ENCODE results near the gene ACAT1.

Gene ACAT1

DNA sequence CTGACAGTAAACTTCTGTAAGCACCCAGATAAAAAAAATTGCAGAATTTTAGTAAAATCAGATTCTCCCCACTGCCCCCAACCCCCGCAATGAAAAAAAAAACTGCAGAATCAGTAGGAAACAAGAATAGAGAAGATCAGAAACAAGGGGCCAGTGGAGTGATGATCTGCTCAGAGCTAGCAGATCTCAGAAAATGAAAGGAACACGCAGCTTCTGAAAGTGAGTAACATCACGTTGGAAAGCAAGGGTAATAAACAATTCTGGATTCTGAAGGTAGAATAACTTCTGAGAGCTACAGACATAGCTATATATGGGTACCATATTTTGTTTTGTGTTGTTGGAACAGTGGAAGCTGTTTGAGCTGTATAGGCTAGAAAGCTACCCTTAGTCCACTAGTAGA, 23.2 kb downstream of the ACAT1 start:
- Histone ChIP-seq H3K36me3 (ENCODE audit: low read length) (peaks cover 42% of the 10 kb centered on the region; the same call in 1 of the 2 replicates), H3K27me3 (ENCODE audit: low read length) (no peaks in the 10 kb centered on the region), H3K4me2 (ENCODE audit: low read depth, low read length, poor library complexity, severe bottlenecking) (no peak overlapping the region), H2AFZ (ENCODE audit: low read depth, low read length, severe bottlenecking) (no peak overlapping the region), H3K9me3 (ENCODE audit: insufficient read depth, low read length) (no peaks in the 10 kb centered on the region), H3F3A (ENCODE audit: insufficient read depth) (no peaks in the 10 kb centered on the region), H3K27ac (ENCODE audit: low read depth, low read length) (no peak overlapping the region), H3K9ac (ENCODE audit: low read length) (no peak overlapping the region), H3K4me3 (ENCODE audit: insufficient read depth, low read length, poor library complexity, severe bottlenecking) (no peak overlapping the region), H3K9me2 (replicated peaks; ENCODE audit: insufficient read depth, low read length) (no peaks in the 10 kb centered on the region), H4K20me1 (ENCODE audit: low read depth, low read length) (no peaks in the 10 kb centered on the region), H3K79me2 (ENCODE audit: insufficient read depth, low read length) (no peaks in the 10 kb centered on the region)
- TF ChIP-seq, protein P1, sequence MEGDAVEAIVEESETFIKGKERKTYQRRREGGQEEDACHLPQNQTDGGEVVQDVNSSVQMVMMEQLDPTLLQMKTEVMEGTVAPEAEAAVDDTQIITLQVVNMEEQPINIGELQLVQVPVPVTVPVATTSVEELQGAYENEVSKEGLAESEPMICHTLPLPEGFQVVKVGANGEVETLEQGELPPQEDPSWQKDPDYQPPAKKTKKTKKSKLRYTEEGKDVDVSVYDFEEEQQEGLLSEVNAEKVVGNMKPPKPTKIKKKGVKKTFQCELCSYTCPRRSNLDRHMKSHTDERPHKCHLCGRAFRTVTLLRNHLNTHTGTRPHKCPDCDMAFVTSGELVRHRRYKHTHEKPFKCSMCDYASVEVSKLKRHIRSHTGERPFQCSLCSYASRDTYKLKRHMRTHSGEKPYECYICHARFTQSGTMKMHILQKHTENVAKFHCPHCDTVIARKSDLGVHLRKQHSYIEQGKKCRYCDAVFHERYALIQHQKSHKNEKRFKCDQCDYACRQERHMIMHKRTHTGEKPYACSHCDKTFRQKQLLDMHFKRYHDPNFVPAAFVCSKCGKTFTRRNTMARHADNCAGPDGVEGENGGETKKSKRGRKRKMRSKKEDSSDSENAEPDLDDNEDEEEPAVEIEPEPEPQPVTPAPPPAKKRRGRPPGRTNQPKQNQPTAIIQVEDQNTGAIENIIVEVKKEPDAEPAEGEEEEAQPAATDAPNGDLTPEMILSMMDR (IDR thresholded peaks at IDR 0.05; ENCODE audit: insufficient read depth, low read length, poor library complexity, severe bottlenecking) = no peak
- TF ChIP-seq EZH2phosphoT487 (conservative IDR thresholded peaks at IDR 0.05; ENCODE audit: low read length) = no peak

DNA sequence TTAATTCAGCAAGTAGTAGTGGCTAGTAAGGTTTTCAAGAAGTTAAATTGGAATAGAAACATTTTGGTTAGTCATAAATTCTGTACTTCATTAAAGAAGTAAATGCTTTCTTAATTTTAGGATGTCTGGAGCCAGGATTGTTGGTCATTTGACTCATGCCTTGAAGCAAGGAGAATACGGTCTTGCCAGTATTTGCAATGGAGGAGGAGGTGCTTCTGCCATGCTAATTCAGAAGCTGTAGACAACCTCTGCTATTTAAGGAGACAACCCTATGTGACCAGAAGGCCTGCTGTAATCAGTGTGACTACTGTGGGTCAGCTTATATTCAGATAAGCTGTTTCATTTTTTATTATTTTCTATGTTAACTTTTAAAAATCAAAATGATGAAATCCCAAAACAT, 25.8 kb downstream of the ACAT1 start:
- no peak overlapping the region for H2AFZ ChIP-seq (ENCODE audit: low read depth, low read length, severe bottlenecking)
- no peak overlapping the region for H3K4me2 ChIP-seq (ENCODE audit: low read depth, low read length, poor library complexity, severe bottlenecking)
- H3K27me3 ChIP-seq (ENCODE audit: low read length) = no peaks in the 10 kb centered on the region
- no peak for TF ChIP-seq EZH2phosphoT487 (conservative IDR thresholded peaks at IDR 0.05; ENCODE audit: low read length)
- TF ChIP-seq, protein P1 (IDR thresholded peaks at IDR 0.05; ENCODE audit: insufficient read depth, low read length, poor library complexity, severe bottlenecking) = no peak
- no peaks in the 10 kb centered on the region for H4K20me1 ChIP-seq (ENCODE audit: low read depth, low read length)
- H3K9me3 ChIP-seq (ENCODE audit: insufficient read depth, low read length) = no peaks in the 10 kb centered on the region
- H3K27ac ChIP-seq (ENCODE audit: low read depth, low read length) = no peak overlapping the region
- no peak overlapping the region for H3K9ac ChIP-seq (ENCODE audit: low read length)
- H3K79me2 ChIP-seq (ENCODE audit: insufficient read depth, low read length) = no peaks in the 10 kb centered on the region
- no peaks in the 10 kb centered on the region for H3F3A ChIP-seq (ENCODE audit: insufficient read depth)
- H3K9me2 ChIP-seq (replicated peaks; ENCODE audit: insufficient read depth, low read length) = no peaks in the 10 kb centered on the region
- H3K36me3 ChIP-seq (ENCODE audit: low read length) = peaks cover 32% of the 10 kb centered on the region; the same call in 1 of the 2 replicates
- H3K4me3 ChIP-seq (ENCODE audit: insufficient read depth, low read length, poor library complexity, severe bottlenecking) = no peak overlapping the region

DNA sequence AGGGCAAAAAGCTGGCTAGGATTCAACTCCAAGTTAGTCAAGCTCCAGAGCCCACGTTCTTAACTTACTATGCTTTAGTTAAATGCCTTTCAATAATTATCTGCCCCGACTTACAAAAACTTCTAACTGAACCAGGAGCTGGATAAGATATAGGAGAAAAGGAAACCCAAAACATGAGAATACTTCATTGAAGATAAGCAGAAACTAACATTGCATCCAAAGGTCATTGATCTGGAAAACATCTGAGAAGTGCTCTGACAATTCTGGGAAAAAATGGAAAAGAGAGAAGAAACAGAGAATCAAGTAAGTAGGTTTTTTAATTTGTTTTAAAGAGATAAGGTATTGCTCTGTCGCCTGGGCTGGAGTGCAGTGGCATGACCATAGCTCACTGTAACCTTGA, 27.2 kb downstream of the ACAT1 start:
- H3K9me2 ChIP-seq (replicated peaks; ENCODE audit: insufficient read depth, low read length) = no peaks in the 10 kb centered on the region
- H3K36me3 ChIP-seq (ENCODE audit: low read length) = peaks cover 41% of the 10 kb centered on the region; the same call in 1 of the 2 replicates
- H3K27ac ChIP-seq (ENCODE audit: low read depth, low read length) = no peak overlapping the region

More for the DNA sequence above, 27.2 kb downstream of the ACAT1 start:
- Histone ChIP-seq H3K4me2 (ENCODE audit: low read depth, low read length, poor library complexity, severe bottlenecking) (no peak overlapping the region), H3K4me3 (ENCODE audit: insufficient read depth, low read length, poor library complexity, severe bottlenecking) (no peak overlapping the region), H3K9ac (ENCODE audit: low read length) (no peak overlapping the region), H3K27me3 (ENCODE audit: low read length) (no peaks in the 10 kb centered on the region), H4K20me1 (ENCODE audit: low read depth, low read length) (no peaks in the 10 kb centered on the region), H2AFZ (ENCODE audit: low read depth, low read length, severe bottlenecking) (no peak overlapping the region), H3K79me2 (ENCODE audit: insufficient read depth, low read length) (no peaks in the 10 kb centered on the region), H3K9me3 (ENCODE audit: insufficient read depth, low read length) (no peaks in the 10 kb centered on the region), H3F3A (ENCODE audit: insufficient read depth) (no peaks in the 10 kb centered on the region)
- TF ChIP-seq EZH2phosphoT487 (conservative IDR thresholded peaks at IDR 0.05; ENCODE audit: low read length) = no peak
- TF ChIP-seq, protein P1 (IDR thresholded peaks at IDR 0.05; ENCODE audit: insufficient read depth, low read length, poor library complexity, severe bottlenecking) = no peak
